T follicular helper cell (primary cell): ENCODE measurements around the gene PLAAT3.
"Not testable (repeated sequence)": the region's sequence is repeated elsewhere in the genome, so short reads cannot be mapped to it uniquely, and the experiment has no call there.

Experiments used
- DNase-seq: peaks from one replicate; pipeline ENCODE4 v3.0.0-alpha.2; 2020; ENCODE audit warnings: low read depth
- total RNA-seq, 2 experiments: gene quantifications; one replicate each; lab custom pipeline; 2026; lab: John Stamatoyannopoulos, UW

Gene PLAAT3
- total RNA-seq, result 0.30 to 1.7 reads per million in 2 experiments

DNA sequence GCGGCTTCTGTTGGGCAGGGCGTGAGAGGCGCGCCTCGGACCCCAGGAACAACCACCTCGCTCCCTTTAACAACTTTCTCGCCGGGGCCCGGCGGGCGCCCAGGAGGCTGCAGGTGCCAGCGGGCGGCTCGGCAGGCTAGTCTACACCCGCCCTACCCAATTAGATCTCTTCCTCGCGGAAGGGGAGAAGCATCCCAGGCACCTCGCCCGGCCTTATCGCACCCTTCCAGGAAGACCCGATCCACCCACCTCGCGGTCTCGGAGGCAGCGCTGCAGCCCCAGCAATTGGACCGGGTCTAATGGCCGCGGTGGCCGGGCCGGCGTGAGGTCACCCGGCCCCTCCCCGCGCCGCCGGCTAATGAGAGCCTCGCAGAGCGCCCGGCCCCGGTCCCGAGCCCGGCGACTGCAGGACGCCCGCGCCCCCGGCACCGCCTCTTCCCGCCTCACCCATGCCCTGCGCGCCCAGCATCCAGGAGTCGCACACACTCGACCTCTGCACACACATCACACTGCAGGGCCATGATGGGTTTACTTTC, at the start of gene PLAAT3:
Gene PLAAT3 (minus strand): TSS at position 298 of the 536 bp plus-strand sequence. CDS start 419 bp downstream, outside the sequence.
- peak; percentile 5 for DNase-seq

DNA sequence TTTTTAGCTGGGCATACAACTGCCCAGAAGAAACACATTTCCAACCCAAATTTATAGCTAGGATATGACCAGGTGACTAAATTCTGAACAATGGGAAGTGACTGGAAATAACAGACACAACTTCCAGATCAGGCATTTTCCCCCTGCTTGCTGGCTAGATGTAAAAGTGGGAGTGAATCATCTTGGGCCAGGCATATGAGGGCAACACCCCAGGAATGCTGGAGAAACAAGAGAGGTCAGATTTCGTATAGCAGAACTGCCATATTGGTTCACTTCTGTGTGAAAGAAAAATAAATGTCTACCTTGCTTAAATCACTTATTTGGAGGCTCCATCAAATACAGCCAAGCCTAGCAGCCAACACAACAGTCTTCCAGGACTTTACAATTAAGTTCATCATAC, 49.6 kb upstream of the PLAAT3 start:
- DNase-seq, result no peak

DNA sequence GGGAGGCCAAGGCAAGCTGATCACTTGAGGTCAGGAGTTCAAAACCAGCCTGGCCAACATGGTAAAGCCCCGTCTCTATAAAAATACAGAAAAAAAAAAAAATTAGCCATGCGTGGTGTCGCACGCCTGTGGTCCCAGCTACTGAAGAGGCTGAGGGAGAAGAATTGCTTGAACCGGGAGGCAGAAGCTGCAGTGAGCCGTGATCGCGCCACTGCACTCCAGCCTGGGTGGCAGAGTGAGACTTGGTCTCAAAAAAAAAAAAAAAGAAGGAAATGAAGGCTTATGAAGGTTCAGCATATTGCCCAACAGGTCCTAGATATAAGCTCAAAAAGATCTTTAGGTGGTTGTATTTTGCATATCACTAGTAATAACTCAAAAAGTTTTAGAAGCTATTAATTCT, 46.7 kb upstream of the PLAAT3 start:
- no peak for DNase-seq

DNA sequence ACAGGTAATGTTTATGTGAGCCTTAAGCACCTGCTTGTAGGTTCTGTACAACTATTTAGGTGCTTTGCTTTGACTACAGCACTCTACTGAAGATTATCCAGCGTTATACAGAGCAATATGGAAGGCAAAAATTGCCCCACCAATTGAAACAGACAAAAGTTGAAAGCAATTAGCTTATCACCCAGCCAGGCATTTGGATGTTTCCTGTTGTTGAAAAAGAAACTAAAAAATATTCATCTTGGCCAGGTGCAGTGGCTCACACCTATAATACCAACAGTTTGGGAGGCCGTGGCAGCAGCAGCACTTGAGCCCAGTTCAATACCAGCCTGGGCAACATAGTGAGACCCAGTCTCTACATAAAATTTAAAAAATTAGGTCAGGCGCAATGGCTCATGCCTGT, 38.4 kb upstream of the PLAAT3 start:
- no peak for DNase-seq

DNA sequence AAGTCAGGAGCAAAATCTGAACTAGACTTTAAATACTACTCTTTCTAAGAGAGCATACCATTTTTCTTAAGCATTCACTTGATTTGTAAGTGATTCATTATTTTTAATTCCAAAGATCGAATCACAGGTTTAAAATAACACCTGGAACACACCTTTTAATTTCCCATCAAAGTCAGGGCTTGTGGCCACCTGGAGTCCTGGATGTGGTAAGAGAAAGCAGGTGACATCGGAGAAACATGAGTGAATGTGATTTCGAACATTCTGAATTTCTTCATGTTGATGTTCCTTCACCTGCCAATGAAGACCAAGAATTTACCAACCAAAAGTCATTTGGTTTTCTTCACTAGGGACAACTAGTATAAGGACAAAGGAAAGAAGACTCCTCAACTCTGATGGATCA, 29.0 kb upstream of the PLAAT3 start:
- DNase-seq, result no peak

DNA sequence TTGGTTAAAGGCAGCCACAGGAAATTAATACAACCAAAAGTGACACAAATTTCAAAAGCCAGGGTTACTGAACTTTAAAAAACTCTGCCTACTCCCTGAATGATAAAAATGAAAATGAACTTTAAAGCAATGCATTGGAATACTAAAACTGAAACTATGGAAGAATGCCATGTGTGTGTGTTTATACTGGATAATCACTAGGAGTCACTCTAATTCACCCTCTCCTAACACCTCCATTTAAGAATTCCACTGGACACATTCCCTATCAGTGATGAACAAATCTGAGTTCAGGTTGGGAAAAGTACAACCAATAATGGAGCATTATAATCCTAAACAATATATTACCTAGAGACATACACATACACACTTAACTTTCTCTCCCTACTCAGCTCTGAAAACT, 27.5 kb upstream of the PLAAT3 start:
- no peak for DNase-seq

DNA sequence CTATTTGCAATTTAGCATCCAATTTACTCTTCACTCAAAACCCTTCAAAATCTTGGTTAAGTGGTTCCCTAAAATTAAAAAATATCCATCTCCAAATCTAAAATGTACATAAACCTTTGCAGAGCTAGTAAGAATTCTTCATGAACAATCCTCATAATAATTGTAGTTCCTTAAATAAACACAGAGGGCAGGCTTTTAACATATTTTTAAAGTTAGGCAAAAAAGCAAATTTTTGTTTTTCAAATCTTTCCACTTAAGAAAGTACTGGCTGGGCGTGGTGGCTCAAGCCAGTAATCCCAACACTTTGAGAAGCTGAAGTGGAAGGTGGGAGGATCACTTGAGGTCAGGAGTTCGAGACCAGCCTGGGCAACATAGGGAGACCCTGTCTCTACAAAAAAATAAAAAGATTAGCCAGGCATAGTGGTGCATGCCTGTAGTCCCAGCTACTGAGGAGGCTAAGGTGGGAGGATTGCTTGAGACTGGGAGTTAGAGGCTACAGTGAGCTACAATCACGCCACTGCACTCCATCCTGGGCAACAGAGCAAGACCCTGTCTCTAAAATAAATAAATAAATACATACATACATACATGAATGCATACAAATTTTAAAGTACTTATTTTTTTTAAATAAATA, 25.1 kb upstream of the PLAAT3 start:
- no peak for DNase-seq

DNA sequence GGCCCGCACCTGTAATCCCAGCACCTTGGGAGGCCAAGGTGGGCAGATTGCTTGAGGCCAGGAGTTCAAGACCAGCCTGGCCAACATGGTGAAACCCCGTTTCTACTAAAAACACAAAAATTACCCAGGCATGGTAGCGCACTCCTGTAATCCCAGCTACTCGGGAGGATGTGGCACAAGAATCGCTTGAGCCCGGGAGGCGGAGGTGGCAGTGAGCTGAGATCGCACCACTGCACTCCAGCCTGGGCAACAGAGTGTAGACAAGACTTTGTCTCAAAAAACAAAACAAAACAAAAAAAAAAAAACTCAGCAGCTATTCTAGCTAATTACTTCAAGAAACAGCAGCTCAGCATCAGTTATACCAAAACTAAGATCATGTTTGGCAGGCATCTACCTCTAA, 24.2 kb upstream of the PLAAT3 start:
- not testable (repeated sequence) for DNase-seq

DNA sequence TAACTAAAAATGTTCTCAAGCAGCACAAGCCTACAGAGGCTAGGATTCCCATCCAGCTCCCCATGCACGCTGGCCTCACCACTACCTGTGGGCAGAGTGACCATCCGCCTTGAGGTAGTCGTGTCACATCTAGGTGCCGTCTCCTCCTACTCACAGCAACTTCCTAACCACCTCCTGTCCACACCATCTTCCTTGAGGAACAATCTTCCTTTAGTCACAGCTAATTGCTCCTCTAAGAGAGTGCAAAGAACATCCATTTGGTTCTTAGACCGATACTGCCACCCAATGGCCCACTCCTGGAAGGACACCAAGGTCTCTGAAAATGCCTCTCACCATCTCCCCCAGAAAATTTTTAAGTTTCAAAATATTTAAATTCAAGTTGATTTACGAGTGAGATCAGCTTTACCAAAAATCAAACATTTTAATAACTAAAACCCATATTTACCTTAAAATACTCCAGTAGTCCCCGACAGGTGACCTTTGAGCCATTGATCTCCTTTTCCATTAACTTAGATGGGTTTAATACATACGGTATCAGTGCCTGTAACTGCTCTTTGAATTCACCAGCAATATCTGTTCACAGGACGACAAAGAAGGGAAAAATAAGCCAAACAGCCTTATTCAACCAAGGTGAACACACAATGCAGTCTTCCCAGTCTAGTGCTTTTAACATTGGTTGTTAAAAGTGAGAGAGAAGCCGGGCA, 21.7 kb upstream of the PLAAT3 start:
- peak; percentile 61 for DNase-seq

DNA sequence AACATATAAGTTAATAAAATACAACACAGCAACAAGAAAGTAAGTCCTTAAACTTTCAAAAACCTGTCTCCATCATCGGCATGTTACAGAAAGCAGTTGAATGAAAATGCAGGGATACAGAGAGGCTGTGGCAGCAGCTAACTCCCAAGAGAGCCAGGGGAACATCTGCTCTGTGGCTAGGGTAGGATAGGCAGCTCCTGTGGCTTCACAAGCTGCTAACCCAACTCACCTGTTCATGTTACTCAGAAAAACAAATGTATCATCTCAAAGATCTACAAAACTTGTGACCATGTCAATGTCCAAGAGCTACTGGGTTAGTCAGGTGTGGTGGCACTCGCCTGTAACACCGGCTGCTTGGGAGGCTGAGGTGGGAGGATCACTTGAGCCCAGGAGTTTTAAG, 15.2 kb upstream of the PLAAT3 start:
- no peak for DNase-seq

DNA sequence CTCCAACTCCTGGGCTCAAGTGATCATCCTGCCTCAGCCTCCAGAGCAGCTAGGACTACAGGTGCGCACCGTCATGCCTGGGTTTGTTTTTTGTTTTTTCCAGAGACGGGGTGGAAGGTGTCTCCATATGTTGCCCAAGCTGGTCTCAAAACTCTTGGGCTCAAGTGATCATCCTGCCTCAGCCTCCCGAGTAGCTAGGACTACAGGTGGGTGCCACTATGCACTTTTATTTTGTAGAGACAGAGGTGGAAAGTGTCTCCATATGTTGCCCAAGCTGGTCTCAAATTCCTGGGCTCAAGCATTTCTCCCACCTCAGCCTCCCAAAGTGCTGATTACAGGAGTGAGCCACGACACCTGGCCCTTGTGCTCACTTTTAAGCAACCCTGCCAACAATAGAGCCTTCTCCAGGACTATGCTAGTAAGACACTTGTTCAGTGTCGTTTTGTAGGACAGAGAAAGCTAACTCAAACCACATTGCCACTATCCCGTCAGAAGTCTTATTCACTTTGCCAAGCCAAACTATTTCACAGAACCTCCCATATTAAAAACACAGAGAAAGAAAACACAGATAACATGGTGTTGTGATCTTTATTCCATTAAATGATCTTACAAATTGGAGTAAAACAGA, 9.4 kb upstream of the PLAAT3 start:
- no peak for DNase-seq

DNA sequence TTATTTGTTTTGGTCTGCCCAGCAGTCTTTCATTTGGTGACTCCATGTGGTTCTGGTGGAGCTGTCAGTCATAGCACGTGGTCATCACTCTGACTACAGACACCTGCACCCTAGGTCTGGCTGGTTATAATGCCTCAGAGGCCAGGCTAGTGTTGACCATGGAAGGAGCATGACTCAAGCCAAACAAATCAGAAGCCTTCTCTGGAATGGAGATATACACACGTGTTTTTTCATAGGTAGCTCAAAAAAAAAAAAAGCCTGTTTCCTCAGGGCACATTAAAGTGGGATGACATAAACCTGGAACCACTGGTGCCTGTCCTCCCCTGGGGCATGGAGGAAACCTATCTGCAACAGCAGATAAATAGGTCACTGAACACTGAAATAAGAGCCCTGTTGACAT, 8.1 kb upstream of the PLAAT3 start:
- no peak for DNase-seq

DNA sequence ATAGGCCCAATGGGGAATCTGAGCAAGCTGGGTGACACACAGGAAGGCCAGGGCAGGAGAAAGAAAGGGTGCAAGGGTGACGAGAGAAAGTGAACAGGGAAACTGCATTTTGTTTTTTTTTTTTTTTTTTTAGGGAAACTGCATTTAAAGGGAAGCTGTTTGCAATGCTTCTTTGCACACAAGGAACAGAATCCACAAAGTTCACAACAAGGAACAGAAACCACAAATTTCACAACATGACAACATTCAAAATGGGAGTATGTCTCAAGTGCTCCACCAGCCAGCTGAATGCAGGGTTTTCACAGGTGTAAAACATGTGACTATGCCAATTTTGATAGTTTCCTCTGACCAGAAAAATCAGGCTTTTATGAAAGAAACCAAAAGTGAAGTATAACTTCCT, 6.8 kb upstream of the PLAAT3 start:
- no peak for DNase-seq

DNA sequence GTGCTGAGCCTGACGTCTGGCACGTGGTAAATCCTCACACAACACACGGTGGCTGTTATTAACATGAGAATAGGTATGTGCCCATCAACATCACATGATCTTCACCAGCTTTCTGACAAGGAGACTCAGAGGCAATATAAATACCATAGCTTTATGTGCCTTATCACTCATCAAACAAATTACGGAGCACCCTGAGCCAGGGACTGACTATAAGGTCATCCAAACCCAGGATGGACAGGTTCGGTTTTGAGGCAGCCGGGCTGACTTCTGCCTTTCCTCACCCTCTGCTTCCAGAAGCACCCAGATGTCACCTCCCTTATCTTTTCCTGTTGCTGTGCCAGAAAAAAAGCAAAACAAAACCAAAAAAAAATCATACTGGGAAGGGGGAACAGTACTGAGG, 5.7 kb upstream of the PLAAT3 start:
- no peak for DNase-seq

DNA sequence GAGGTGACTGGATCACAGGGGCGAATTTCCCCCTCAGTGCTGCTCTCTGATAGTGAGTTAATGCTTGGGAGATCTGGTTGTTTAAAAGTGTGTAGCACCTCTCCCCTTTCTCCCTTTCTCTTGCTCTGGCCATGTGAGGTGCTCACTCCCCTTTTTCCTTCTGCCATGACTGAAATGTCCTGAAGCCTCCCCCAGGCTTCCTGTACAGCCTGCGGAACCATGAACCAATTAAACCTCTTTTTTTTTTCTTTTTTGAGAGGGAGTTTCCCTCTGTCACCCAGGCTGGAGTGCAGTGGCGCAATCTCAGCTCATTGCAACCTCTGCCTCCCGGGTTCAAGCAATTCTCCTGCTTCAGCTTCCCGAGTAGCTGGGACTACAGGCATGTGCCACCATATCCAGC, 3.5 kb upstream of the PLAAT3 start:
- not testable (repeated sequence) for DNase-seq

DNA sequence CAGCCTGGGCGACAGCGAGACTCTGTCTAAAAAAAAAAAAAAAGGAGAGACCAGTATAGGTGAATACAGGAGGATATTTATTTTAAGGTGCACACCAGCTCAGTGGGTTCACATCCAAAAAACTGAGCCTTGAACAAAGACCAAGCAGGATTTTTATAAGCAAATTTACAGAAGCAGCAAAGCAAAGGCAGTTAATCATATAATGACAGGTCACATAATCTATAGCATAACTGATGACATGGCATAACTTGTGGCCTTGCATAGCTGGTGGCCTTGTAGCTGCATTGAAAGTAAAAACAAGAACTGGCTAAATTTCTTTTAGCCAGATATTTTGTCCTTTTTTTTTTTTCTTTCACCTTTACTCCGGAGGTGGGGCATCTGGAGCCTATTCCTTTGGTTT, 2.7 kb upstream of the PLAAT3 start:
- DNase-seq, result no peak

DNA sequence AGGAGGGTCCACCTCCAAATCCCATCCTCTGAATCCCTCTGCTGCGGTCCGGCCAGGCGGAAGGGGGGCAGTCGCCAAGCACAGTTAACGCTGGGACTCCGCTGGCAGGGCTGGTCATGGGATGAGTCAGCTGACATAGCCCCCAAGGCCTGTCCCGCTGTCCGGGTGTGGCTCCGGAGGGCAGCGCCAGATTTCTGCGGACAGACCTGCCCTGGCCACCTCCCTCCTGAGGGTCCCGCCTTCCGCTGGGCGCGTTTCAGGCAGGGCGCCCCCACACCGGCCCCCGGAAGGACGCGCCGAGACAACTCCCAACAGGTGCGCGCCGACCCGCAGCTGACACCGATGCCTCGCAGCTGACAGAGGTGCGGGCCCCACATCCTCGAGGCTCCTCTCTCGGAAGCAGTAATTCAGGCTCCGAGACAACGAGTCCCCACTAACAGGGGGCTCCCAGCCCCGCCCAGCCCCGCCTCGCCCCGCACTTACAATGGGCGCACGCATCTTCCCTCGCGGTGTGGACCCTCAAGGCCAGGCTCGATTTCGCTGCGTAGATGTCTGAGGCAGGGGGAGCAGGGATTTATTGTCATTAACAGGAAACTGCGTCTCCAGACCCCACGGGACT, 607 bp downstream of the PLAAT3 start:
- peak; percentile 19 for DNase-seq

DNA sequence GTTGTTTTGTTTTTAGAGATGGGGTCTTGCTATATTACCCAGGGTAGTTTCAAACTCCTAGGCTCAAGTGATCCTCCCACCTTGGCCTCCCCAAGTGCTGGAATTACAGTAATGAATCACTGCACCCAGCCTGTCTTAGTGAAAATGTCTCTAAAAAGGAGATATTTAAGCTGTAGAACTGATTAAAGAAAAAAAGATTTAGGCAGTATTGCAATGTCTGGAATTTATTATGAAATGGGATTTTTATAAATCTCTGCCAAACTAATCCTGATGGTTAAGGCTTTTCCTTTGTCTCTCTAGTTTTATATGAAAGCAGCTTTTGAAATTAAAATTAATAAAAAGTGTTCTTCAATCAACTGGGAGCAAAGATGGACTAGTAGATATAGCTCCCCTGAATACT, 2.1 kb downstream of the PLAAT3 start:
- DNase-seq, result no peak

DNA sequence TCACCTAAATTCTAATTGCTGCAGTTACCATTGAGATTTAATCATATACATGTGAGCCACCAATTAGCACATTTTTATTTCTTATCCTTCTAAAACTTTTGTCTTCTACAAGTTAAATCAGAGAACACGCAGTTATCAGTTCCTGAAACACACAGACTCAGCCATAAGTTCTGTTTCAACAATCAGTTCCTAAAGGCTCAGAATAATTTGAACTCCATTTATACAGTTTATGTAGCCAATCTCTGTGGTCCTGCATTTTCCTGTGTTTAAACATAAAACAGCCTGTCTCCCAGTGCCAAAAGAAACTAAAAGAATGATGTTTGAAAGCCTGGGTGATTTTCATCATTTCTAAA, 2.9 kb downstream of the PLAAT3 start:
- DNase-seq, result no peak

DNA sequence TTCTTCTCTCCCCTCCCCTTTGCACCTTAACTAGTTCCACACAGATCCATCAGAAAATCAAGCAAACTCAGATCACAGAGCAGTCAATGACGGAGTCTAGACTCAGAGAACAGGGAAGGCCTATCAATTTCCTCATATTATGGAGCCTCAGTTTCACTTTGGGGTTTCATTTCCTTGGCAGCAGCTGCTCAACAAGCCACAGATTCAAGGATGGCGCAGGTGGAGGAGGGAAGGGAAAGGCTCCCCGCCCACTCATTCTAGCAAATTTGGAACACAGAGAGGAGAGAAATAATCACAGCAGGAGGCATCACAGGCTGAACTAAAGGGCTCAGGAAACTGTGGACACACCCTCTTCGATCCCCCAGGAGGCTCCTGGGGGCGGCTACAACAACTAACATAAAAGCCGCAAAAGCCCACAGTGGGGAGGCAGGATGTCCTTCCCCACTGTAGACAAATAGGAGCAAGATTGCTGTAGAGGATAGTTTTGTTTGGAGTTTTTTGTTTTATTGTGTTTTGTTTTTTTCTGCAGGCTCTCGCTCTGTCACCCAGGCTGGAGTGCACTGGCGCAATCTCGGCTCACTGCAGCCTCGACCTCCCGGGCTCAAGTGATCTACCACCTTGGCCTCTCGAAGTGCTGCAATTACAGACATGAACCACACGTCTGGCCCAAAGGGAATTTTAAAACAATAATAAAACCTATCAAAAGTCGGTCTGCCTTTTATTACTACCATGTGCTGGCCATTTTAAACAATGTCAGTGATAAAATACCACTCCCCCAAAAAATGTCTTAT, 3.4 kb downstream of the PLAAT3 start:
- DNase-seq, result no peak

DNA sequence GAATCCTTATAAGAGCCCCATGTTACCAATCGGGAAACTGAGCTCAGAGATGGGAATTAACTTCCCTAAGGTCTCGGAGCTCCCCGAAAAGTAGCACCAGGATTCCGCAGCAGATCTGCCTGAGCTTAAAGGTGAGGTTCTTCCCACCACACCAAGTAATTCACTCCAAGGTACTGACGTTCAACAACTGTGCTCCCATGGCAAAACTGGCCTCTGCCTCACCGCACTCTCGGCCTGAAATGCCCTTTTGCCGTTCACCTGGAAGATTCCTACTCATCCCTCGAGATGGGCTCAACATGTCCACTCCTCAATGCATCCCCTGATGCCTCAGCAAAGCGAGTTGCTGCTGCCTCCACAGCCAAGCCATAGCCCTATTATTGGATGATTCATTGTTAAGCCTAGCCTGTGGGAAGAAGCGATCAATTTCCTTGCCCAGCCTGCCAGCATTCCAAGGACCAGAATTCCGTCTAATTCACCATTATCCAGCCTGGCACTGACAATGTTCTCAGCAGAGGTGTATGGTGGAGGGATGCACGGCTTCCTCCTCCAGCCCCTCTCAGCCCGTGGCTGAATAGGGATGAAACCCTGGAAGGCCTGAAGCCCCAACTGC, 4.2 kb downstream of the PLAAT3 start:
- DNase-seq, result no peak
